NCI-H226 (cell line): Measurements from ENCODE around the gene HERC2.
"Not testable (repeated sequence)": the region's sequence is repeated elsewhere in the genome, so short reads cannot be mapped to it uniquely, and the experiment has no call there.

Experiments
- DNase-seq: peaks from one replicate; pipeline ENCODE4 v3.0.0-alpha.2; 2015

The HERC2 gene

DNA sequence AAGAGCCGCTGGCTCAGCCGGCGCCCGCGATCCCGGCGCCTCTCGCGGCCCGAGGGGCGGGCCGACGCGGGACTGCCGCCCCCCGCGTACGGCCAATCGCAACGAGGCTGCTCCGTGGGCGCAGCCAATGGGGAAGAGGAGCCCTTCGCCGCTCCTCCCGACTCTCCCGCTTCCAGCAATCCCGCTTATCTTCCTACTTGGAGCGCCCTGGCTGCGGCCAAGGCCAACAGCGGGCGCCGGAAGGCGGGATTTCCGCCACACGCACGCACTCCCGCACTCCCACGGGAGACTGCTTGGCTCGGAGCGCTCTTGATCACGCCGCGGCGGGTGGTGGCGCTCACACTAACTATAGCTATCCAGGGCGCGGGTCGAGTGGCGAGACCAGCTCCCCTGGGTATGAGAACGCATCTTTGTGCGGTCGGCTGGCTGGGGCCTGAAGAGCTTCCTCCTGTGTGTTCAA is at the start of gene HERC2:
Gene HERC2 (minus strand): TSS at position 51 of the 460 bp plus-strand sequence. CDS start 746 bp downstream, outside the sequence.
- DNase-seq, result not testable (repeated sequence)

DNA sequence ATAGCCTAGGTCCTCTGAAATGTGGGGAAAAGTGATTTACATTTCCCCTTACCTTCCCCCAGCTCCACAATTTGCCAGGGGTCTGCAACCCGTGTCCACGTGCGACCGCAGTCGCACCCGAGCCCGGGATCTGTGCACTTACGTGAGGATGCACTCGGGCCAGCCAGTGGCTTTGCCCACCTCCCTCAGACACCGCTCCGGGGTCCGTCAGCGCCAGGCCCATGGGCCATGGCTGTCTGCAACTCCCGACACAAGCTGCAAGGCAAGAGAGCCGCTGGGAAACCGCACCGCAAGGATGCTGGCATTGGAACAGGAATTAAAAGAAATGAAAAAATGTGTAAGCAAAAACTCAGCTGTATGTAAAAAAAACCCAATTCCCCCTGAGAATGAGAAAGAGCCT is 43.5 kb upstream of the HERC2 start:
- not testable (repeated sequence) for DNase-seq

DNA sequence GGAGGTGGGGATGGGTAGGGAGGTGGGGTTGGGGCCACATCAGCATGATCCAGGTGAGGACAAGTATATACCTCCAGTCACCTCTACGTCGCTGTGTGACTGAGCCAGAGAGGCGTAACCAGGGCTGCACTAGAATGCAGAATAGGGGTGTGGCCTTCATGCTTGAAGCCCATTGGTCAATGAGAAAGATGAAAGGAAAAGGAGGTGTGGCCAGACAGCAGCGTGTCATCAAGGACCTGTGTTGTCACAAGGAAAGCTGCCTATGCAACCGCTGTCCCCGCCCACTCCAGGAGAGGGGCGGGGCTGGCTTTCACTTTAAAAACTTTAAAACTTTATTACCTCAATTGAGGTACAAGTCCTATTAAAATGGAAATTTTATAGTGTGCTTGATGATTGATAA is 36.0 kb upstream of the HERC2 start, which contains the start of gene GOLGA6L24:
Gene GOLGA6L24 (minus strand): TSS at position 101 of the 400 bp plus-strand sequence. CDS start 61 bp downstream, at position 40.
- DNase-seq, result not testable (repeated sequence)

GRCh38 chr15:28321358-28322078 is 461 bp downstream of the HERC2 start:
- DNase-seq, result not testable (repeated sequence)

DNA sequence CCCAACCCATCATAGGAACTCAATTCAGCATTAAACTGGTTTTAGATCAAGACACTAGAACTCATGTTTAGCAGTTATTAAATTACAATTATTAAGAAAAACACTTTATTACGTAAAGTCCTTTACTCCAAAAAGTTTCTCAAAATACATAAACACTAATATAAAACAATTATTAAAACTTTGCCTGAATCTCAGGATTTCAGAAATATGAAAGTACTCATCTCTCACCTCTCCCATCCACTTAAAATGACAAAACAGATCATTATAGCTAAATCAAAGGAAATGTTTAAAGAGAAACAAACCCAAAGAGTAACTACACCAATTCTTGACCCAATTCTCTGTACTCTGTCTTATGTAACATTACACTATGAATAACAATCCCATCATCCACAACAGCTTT is 2.3 kb downstream of the HERC2 start:
- DNase-seq, result not testable (repeated sequence)

DNA sequence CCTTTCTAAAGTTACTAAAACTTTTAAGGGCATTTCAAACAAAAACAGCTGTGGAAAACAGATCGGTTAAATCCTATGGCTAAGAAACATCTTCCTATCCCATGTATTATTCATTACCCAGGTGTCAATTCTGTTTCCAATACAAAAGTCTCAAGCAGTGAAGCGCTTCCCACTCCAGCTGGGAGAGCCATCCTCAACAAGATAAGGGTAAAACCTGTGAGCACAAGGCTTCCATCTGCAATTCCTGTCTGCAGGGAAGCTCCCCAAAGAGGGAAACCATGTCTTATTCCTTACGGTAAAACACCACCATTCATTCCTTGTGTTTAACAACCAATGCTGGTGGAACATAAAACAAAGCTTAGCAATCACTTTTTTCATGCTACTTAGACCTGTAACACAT is 3.2 kb downstream of the HERC2 start:
- not testable (repeated sequence) for DNase-seq

- not testable (repeated sequence) for DNase-seq
Observed at GRCh38 chr15:28318122-28318521, 3.9 kb downstream of the HERC2 start.

GRCh38 chr15:28316958-28317357 is 5.0 kb downstream of the HERC2 start:
- not testable (repeated sequence) for DNase-seq

DNA sequence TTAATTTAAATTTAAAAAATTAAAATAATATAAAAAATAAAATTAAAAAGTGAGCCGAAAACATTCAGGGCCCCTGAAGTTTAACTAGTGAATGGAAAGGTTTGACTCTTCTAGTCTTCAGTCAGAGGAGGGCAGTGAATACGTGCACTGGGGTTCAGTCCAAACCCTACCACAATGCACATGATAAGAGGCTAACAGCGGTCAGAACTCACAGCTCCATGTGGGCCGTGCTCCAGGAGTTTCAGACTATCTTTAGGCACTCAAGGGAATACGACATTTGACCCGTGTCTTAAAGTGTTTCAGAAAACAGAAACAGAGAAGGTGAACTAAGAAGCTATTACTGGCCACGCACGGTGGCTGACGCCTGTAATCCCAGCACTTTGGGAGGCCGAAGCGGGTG is 11.5 kb downstream of the HERC2 start:
- not testable (repeated sequence) for DNase-seq

- DNase-seq, result not testable (repeated sequence)
Observed at GRCh38 chr15:28308718-28309117, 13.3 kb downstream of the HERC2 start.

- DNase-seq, result not testable (repeated sequence)
Observed at GRCh38 chr15:28305700-28306099, 16.3 kb downstream of the HERC2 start.

DNA sequence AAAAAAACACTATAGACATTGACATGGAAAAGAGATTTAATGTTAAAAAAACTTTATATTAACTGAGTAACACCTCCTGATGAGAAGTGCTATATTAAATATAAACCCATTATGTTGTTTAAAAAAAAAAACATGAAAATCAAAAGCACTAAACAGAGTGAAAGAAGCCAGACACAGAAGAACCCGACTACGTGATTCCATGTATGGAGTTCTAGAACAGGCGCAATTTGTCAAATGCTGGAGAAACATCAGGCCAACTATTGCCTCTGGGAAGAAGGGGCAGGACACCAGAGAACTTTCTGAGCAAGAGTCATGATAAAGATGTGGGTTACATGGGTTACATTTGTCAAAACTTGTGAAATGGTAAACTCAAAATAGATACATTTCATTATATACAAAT is 24.5 kb downstream of the HERC2 start:
- not testable (repeated sequence) for DNase-seq

DNA sequence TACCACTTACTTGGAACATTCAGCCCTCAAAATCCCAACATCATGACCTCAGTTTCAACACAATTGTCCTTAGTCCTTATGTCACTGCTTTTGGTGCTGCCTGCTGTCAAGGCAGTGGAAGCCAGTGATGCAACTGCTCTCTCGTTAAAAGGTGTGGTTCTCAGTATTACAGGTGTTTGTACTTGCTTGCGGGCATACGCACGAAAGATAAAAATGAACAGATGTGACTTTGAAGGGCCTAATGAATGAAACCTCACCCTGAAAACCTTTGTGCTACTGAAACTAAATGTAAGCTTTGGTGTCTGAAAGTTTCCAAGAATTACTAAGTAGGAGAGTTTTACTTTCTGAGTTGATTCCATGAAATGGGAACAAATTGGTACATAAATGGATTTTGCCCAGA is 25.2 kb downstream of the HERC2 start:
- not testable (repeated sequence) for DNase-seq

GRCh38 chr15:28295009-28295563 is 26.9 kb downstream of the HERC2 start:
- DNase-seq, result not testable (repeated sequence)

DNA sequence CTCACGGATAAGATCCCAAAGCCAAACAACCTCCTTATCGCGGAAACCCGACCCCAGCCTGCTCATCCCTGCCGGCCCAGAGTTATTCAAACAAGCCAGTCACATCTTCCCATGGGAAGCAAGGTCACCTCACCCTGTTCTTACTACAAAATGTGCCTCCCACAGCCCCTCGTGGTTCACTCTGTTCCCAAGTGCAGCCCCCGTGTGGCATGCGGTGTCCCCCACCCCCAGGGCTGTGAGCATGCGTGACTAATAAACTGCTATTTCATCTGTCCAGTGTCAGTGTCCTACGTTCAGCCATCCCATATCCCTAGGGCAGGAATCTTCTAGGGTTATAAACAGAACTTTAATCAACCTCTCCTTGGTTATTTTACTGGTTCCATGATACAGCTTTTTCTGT is 27.4 kb downstream of the HERC2 start:
- DNase-seq, result not testable (repeated sequence)

GRCh38 chr15:28289694-28290463 is 32.1 kb downstream of the HERC2 start:
- DNase-seq, result no peak

DNA sequence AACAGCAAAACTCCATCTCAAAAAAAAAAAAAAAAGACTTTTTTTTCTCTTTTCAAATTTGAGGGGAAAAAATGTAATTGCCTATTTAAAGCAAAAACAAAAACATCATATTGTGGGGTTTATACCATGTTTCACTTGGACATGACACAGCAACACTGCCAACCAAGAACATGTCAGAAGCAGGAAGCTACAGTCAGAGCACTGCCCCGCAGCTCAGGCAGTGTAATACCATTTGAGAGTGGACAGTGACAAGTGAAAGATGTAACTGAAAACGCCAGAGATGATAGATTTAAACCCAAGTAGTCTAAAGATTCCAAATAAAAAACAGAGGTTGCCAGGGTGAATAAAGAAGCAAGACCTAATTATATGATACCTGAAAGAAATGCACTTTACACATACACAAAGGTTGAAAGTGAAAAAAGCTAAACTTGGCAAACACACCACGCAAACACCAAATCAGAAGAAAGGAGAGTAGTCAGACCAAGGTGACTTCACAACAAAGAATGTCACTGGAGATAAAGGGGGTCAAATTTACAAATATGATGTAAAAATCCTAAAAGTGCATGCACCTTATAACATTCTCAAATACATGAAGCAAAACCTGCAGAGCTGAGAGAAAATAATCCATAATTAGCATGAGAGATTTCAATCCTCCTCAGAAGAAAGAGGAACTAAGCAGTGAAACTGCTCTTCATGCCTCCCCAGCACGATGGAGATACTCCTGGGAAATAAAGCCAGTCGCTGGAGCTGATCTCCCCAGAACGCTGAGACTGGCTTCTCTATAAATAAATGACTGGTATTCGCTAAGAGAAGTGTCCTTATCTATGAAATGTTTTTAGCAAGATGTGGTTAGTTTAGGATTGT is 32.9 kb downstream of the HERC2 start:
- not testable (repeated sequence) for DNase-seq

- DNase-seq, result not testable (repeated sequence)
Observed at GRCh38 chr15:28286659-28287058, 35.3 kb downstream of the HERC2 start.

DNA sequence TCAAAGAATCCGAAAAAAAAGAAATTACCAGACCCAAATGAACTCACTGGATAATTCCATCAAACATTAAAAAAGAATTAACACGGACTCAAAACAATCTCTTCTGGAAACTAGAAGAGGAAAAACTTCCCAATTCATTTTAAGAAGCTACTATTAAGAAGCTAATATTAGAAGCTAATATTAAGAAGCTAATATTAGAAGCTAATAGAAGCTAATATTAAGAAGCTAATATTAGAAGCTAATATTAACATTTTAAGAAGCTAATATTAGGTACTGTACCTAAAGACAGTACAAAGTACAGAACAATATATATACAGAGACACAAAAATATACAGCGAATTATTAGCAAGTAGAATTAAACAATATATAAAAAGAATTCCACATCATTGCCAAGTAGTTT is 35.9 kb downstream of the HERC2 start:
- no peak for DNase-seq

GRCh38 chr15:28281876-28282275 is 40.1 kb downstream of the HERC2 start:
- no peak for DNase-seq

DNA sequence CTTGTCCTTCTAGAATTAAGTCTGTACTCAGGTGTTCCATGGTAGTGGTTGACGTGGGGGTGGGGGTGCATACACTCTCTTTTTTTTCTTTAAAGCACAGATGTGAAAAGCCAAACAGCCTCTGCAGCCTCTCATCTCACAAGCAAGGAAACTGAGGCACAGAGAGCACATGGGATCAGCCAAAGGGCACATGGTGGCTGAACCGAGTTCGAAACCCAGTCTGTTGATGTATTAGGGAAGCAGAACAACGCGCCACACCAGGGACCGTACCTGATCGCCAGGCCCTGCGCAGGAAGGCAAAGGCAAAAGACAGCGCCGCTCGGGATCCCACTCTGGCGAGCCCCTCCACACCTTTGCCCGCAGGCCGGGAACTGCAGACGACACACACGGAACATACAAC is 47.3 kb downstream of the HERC2 start:
- no peak for DNase-seq

DNA sequence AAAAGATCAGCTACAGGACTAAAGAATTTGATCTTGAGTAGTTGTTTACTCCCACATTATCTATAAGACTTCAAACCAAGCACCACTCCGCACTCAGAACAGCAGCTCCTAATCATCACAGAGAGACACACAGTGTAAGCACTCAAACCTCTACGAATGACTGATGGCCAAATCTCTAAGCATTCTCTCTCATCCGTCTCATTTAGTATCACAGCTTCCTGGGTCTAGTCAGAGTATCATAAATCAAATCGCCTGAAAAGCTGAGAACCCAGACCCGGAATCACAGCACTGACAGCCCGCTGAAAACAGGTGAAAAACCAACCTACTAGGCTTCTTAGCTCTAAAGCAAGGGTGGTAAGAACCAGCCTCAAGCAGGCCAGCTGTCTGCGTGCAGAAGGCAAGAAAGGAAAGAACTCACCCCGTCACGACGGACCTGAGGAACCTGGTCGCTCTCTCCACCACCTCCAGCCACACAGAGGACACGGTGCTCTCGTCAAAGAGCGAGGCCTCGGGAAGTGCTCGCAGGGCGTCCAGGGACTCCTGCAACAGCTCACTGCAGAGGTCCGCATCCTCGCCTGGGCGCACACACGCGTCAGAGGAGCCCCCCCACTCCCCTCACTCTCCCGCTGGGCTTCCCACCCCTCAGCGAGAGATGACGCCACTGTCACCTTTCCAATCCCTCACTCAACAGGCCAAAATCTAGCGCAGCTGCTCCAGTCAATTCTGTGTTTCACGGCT is 47.9 kb downstream of the HERC2 start:
- no peak for DNase-seq
